ENCODE measurements around the gene ABCG4. TPM values are rescaled to one million over a fixed set of nuclear protein-coding genes. Genes with fewer than 3 reads are reported as not detected.

The ABCG4 gene
- total RNA-seq, 1 donor from 2014 or later = 0.15 TPM

- no peak for DNase-seq
Measured at GRCh38 chr11:119109843-119110242, 39.0 kb upstream of the ABCG4 start.

DNA sequence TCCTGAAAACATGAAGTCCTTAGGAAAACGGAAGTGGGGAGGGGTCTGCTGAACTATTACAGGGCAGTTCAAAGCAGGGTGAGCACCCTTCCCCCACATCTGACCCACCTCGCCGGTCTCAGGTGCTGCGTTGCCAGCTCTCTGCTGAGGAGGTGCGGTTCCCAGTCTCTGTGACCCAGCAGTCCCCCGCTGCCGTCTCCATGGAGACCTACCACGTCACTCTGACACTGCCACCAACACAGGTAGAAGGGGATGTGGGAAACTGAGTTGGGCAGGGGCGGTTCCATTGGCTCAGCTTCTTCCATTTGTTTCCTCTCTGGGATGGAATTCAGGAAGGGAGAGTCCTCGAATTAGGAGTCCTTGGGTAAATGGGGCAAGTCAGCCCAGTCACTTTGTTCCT, 38.4 kb upstream of the ABCG4 start:
- no peaks in the 10 kb centered on the region for H3K9me3 ChIP-seq
- no peaks in the 10 kb centered on the region for H3K27me3 ChIP-seq (ENCODE audit: low read depth)
- no peak overlapping the region for H3K27ac ChIP-seq
- H3K36me3 ChIP-seq = peaks cover 56% of the 10 kb centered on the region
- TF ChIP-seq, protein P1, sequence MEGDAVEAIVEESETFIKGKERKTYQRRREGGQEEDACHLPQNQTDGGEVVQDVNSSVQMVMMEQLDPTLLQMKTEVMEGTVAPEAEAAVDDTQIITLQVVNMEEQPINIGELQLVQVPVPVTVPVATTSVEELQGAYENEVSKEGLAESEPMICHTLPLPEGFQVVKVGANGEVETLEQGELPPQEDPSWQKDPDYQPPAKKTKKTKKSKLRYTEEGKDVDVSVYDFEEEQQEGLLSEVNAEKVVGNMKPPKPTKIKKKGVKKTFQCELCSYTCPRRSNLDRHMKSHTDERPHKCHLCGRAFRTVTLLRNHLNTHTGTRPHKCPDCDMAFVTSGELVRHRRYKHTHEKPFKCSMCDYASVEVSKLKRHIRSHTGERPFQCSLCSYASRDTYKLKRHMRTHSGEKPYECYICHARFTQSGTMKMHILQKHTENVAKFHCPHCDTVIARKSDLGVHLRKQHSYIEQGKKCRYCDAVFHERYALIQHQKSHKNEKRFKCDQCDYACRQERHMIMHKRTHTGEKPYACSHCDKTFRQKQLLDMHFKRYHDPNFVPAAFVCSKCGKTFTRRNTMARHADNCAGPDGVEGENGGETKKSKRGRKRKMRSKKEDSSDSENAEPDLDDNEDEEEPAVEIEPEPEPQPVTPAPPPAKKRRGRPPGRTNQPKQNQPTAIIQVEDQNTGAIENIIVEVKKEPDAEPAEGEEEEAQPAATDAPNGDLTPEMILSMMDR (IDR thresholded peaks at IDR 0.05) = no peak
- peaks cover 35% of the 10 kb centered on the region for H3K4me1 ChIP-seq
- no peak overlapping the region for H3K4me3 ChIP-seq
- intact Hi-C loops (cut with DNase I) = no loop called here
- ATAC-seq (no peak), DNase-seq (no peak)

More at GRCh38 chr11:119109843-119110242, 39.0 kb upstream of the ABCG4 start:
- Histone ChIP-seq H3K36me3 (peaks cover 51% of the 10 kb centered on the region), H3K27me3 (ENCODE audit: low read depth) (no peaks in the 10 kb centered on the region), H3K27ac (no peak overlapping the region), H3K4me3 (no peak overlapping the region), H3K4me1 (peaks cover 35% of the 10 kb centered on the region), H3K9me3 (no peaks in the 10 kb centered on the region)
- intact Hi-C loops (cut with DNase I) = no loop called here
- ATAC-seq = no peak
- TF ChIP-seq, protein P1 (IDR thresholded peaks at IDR 0.05) = no peak

GRCh38 chr11:119111361-119111925, 37.4 kb upstream of the ABCG4 start:
- Histone ChIP-seq H3K27me3 (ENCODE audit: low read depth) (no peaks in the 10 kb centered on the region), H3K27ac (no peak overlapping the region), H3K9me3 (no peaks in the 10 kb centered on the region), H3K36me3 (peaks cover 65% of the 10 kb centered on the region), H3K4me1 (peaks cover 29% of the 10 kb centered on the region), H3K4me3 (no peak overlapping the region)
- TF ChIP-seq, protein P1 (IDR thresholded peaks at IDR 0.05) = no peak
- intact Hi-C loops (cut with DNase I) = no loop called here
- DNase-seq (no peak), ATAC-seq (no peak)

- ATAC-seq (no peak), DNase-seq (no peak)
- TF ChIP-seq, protein P1 (IDR thresholded peaks at IDR 0.05) = no peak
- intact Hi-C loops (cut with DNase I) = no loop called here
- Histone ChIP-seq H3K27ac (no peak overlapping the region), H3K4me1 (peaks cover 25% of the 10 kb centered on the region), H3K4me3 (no peak overlapping the region), H3K27me3 (ENCODE audit: low read depth) (no peaks in the 10 kb centered on the region), H3K9me3 (no peaks in the 10 kb centered on the region), H3K36me3 (peaks cover 65% of the 10 kb centered on the region)
Measured at GRCh38 chr11:119112314-119113020, 36.4 kb upstream of the ABCG4 start.

- Histone ChIP-seq H3K9me3 (no peaks in the 10 kb centered on the region), H3K36me3 (peaks cover 72% of the 10 kb centered on the region), H3K27me3 (ENCODE audit: low read depth) (no peaks in the 10 kb centered on the region), H3K27ac (no peak overlapping the region), H3K4me1 (peaks cover 19% of the 10 kb centered on the region), H3K4me3 (no peak overlapping the region)
- ATAC-seq = no peak
- intact Hi-C loops (cut with DNase I) = no loop called here
- no peak for DNase-seq
- TF ChIP-seq, protein P1 (IDR thresholded peaks at IDR 0.05) = no peak
Measured at GRCh38 chr11:119113716-119114115, 35.1 kb upstream of the ABCG4 start.

Data from lower lobe of right lung (tissue), 2 donors.